Stimulated activated CD8-positive, alpha-beta memory T cell treated with anti-CD3 and anti-CD28 coated beads, Interleukin-15, amount 100 ng/mL, for 48 hours (primary cell): ENCODE results near the gene AP1M2.
A peak's percentile ranks its signal among the peaks of the same experiment; 100 is the strongest.

Experiments used
- DNase-seq, 2 donors: peaks; one replicate each; pipeline ENCODE4 v3.0.0-alpha.2; 2020; ENCODE audit warnings: low read depth in 2 of 2

AP1M2 gene

DNA sequence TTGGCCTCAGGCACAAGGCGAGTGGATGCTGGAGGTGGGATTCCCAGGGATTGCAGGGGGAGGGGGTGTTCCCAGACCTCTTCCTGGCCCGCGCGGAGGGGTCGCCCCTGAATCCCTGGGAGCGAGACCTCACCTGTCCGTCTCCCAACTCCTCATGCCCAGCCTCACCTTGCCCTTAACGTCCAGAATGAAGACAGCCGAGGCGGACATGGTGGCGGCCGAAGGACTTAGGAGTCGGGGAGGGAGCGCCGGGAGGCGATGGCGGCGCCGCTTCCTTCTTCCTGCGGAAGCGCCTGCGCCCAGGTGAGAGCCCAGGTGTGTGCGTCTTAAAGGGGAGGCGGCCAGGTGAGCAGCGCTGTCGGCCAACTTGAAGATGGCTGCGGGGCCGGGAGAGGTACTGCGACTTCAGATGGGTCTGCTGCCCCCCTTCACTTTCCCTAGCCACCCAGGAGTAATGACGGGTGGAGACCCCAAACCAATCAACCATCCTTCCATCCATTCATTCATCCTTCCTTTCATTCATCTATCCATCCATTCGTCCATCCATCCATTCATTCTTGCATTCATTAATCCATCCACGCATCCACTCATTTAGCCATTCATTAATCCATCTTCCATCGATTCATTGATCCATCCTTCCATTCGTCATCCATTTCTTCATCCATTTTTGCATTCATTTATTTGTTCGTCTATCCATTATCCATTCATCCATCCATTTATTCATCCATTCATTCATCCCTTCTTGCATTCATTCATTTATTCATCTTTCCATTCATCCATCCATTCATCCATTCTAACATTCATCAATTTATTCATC, at the start of gene AP1M2:
Gene AP1M2 (minus strand): TSS at position 291 of the 817 bp plus-strand sequence. CDS start 81 bp downstream, at position 210.
- no peak for DNase-seq

DNA sequence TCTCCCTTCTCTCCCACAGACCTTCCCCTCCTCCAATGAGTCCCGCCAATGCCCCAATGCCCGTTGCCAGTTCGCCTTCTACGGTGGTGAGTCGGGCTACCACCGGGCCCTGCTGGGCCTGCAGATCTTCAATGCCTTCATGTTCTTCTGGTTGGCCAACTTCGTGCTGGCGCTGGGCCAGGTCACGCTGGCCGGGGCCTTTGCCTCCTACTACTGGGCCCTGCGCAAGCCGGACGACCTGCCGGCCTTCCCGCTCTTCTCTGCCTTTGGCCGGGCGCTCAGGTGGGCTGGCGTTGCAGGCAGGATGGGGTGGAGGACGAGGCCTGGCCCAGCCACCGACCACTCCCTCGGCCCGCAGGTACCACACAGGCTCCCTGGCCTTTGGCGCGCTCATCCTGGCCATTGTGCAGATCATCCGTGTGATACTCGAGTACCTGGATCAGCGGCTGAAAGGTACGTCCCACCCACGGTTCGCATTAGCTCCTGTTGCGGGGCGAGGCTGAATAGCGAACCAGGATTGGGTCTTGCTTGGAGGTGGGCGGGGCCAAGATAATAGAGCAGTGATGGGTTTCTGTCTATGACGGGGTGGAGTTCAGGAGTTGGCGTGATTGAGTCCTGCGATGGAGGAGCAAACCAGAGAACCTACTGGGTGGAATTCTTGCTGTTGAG, 49.3 kb upstream of the AP1M2 start:
- no peak for DNase-seq

DNA sequence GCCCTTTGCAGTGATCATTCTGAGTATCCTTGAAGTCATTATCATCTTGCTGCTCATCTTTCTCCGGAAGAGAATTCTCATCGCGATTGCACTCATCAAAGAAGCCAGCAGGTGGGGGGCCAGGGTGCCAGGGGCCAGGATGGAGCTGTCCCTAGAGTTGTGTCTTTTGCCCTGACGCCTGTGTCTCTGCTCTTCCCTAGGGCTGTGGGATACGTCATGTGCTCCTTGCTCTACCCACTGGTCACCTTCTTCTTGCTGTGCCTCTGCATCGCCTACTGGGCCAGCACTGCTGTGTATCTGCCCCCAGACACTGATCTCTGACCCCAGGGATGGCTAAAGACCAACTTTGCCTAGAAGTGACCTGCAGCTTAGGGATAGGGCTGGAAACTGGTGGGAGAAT, 47.9 kb upstream of the AP1M2 start:
- no peak for DNase-seq

DNA sequence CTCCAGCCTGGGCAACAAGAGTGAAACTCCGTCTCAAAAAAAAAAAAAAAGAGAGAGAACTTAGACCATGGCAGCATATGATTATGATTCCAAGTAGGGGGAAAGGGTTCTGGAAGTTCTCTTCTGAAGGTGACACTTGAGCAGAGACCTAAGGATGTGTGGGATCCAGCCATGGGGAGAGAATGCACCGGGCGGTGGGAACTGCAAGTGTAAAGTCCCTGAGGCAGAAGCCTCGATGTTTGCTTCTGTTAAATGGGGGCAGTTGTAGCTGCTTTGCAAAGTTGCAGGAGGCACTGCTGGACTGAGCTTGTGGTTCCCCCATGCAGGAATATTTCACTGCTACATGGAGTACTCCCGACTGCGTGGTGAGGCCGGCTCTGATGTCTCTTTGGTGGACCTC, 47.3 kb upstream of the AP1M2 start:
- no peak for DNase-seq

DNA sequence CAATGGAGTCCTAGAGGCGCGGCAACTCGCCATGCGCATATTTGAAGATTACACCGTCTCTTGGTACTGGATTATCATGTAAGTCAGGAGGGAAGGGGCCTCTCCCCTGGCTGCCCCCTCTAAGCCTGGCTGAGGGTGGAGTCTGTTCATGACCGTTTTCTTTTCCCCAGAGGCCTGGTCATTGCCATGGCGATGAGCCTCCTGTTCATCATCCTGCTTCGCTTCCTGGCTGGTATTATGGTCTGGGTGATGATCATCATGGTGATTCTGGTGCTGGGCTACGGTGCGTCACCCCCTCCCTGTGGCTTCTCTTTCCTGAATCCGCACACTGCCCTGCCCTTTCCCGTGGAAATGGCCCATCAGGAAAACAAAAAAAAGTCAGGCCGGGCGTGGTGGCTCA, 44.8 kb upstream of the AP1M2 start:
- DNase-seq: no peak

DNA sequence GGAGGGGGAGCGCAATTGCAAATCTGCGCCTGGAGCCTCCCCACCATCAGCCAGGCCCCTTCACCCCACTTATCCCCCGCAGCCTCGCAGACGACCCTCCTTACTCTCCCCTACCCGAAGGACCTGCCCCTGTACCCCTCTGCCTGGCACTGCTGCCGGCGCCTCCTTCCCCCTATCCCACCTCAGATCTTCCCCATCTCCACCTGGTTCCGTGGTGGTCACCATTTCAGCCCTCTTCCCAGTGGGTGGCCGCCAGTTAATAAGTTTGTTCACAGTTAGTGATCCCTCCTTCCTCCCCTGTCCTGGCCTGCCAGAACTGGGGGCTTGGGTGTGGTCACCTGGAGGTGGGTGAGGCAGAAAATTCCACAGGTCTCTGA, 38.6 kb upstream of the AP1M2 start:
- DNase-seq: no peak

DNA sequence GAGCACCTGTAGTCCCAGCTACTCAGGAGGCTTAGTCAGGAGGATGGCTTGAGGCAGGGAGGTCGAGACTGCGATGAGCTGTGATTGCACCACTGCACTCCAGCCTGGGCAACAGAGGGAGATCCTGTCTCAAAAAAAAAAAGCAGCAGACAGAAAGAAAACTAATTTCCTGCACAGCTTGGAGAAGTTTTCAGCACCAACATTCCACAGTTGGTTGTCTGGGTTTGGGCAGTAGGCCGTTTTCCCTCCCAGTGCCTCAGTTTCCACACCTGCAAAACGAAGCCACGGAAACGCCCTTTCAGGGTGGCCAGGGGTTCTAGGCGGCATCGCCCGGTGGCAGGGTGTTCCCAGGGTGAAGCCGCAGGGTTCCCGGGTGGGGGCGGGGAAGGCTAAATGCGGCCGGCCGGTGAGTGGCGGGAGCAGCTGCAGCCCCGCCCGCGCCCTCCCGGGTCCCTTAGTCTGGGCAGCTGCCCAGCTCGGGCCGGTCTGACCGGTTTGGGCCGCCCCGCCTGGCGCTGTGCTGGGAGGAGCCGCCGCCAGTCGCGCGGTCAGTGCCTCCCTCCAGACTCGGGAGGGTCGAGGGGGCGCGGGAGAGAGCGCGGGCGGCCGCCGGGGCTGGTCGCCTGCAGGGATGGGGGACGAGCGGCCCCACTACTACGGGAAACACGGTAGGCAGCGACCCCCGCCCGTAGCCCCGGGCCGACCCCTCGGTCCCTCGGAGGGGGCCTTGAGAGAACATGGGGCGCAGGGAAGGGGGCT, 38.1 kb upstream of the AP1M2 start, which contains the start of gene SLC44A2:
Gene SLC44A2 (plus strand): TSS at position 551 of the 759 bp plus-strand sequence. CDS start 81 bp downstream, at position 632.
- no peak for DNase-seq

DNA sequence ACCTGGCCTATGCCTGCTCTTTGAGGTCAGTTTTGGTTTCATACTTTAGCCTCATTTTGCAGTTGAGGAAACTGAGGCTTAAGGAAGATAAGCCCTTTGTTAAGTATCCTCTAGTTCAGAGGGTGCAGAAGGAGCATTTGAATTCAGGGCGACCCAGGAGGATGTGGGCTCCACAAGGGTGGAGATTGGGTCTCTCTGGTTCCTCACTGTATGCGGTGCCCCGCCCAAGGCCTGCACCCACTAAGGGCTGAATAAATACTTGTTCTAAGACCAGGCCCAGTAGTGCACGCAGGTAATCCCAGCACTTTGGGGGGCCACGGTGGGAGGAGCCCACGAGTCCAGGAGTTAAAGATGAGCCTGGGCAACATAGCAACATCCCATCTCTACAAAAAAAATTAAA, 37.5 kb upstream of the AP1M2 start:
- DNase-seq: no peak

DNA sequence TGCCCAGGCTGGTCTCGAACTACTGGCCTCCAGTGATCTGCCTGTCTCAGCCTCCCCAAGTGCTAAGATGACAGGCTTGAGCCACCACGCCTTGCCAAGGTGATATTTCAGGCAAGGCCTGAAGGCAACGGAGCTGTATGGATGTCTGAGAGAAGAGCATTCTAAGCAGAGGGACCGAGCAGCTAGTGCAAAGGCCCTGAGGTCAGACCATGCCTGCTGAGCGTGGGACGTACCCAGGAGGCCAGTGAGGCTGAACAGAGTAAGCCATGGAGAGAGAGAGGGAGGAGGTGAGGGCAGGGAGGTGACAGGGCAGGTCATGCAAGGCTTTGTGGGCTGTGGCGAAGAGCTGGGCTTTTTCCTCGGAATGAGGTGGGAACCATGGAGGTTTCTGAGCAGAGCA, 34.9 kb upstream of the AP1M2 start:
- no peak for DNase-seq

DNA sequence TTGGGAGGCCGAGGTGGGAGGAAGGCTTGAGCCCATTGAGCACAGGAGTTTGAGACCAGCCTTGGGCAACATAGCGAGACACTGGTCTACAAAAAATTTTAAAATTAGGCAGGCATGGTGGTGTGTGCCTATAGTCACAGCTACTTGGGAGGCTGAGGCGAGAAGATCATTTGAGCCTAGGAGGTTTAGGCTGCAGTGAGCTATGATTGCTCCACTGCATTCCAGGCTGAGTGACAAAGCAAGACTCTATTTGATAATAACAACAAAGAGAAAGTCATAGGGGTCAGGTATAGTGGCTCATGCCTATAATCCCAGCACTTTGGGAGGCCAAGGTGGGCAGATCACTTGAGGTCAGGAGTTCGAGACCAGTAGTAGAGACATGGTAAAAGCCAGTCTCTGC, 33.7 kb upstream of the AP1M2 start:
- no peak for DNase-seq

DNA sequence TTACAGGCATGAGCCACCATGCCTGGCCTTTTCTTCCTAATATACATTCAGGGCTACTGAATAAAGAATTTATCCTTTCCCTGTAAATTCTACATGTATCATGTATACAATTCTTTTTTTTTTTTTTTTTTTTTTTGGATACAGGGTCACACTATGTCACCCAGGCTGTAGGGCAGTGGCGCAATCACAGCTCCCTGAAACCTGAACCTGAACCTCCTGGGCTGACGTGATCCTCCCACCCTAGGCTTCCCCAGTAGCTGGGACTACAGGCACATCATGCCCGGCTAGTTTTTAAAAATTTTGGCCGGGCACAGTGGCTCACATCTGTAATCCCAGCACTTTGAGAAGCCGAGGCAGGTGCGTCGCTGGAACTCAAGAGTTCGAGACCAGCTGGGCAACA, 31.7 kb upstream of the AP1M2 start:
- no peak for DNase-seq

DNA sequence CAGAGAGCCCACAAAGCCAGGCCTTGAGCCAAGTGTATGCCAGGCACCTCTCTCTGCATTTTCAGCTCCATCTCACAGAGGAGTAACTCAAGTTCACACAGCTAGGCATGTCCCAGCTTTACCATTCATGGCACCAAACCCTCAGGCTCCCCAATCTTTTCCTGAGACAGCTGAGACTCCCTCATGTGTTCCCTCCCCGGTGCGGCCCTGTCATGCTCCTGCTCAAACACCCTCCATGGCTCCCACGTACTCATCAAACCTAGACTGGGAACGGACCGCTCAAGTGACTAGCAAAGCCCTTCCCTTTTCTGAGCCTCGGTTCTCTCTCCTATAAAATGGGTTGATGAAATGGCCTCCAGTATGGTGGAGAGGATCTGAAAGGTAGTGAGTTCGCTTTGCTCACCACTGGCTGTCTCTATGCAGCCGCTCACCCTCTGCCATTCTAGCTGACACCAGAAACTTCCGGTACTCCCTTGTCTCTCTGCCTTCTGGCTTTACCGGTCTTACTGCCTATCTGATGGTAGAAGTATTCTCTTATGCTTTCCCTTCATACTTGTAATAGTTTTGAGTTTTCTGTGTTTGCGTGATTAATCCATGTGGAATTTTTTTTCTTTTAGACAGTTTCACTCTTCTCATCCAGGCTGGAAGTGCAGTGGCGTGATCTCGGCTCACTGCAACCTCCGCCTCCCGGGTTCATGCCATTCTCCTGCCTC, 30.5 kb upstream of the AP1M2 start:
- no peak for DNase-seq

DNA sequence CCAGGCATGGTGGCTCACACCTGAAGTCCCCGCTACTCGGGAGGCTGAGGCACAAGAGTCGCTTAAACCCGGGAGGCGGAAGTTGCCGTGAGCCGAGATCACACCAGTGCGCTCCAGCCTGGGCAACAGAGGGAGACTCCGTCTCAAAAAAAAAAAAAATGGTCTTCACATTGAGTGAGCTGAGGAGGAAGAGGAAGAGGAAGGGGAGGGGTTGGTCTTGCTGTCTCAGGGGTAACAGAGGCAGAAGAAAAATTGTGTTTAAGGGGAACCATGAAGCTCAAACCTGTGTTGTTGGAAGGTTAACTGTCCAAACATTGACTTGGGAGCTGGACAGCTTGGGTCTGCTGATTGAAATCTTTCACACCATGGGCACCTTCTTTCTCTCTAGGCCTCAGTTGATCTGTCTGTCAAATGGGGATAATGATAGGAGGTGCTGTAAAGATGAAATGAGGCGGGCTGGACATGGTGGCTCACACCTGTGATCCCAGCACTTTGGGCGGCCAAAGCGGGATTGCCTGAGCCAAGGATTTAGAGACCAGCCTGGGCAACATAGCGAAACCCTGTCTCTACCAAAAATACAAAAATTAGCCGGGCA, 28.4 kb upstream of the AP1M2 start:
- no peak for DNase-seq

DNA sequence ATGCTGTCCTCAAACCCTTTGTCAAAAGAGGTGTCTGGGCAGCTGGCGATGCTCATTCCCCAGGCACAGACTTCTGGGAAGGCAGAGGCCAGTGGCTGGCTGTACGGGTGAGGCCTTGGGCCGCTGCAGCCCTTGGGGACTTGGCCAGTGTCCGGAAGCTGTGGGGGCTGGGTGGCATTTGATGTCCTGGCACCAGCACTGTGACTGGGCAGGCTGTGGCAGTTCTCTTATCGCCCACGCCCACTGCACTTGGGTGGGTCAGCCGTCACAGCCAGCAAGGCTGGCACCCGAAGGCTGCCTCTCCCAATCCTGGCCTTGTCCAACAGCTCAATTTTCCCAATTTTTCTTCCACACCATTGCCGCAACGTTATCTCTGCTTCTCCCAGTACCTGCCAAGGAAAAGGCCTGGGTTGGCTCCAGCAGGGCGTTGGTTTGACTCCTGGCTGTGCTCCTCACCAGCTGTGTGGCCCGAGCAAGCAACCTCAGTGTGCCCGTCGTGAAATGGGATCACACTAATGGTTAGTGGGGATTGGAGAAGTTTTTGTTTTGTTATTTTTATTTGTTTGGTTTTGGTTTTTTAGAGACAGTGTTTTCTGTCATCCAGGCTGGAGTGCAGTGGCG, 25.5 kb upstream of the AP1M2 start:
- DNase-seq: no peak

DNA sequence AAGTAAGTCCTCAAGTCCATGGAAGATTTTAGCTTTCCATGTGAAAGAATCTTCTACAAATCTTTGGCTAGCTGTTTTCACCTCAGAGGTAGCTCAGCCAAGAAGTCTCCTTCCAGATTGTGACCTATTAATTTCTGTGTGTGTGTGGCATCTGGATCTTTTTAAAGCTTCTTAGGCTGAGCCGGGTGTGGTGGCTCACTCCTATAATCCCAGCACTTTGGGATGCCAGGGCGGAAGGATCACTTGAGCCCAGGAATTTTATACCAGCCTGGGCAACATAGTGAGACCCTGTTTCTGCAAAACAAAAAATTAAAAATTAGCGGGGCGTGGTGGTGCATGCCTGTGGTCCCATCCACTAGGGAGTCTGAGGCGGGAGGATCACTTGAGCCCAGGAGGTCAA, 24.8 kb upstream of the AP1M2 start:
- DNase-seq: no peak

DNA sequence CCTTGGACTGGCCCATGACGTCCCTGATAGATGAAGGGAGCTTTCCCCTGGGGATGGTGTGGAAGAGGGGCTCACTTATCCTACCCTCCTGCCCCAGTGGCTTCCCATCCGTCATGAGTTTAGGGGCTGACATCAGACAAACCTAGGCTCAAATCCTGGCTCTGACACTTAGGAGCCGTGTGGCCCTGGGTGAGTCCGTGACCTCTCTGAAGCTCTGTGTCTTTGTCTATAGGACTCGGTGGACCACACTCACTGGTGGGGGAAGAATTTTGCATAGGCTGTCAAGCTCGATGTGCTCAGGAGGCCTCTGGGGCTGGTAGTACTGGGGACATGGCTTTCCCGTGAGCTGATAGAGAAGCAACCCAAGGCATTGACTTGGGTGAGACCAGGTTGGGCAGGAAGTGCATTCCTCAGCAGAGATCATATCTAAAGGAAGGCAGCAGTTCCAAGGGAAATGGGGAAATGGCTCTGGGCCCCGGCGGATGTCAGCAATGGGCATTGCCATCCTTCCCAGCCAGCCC, 17.4 kb upstream of the AP1M2 start:
- no peak for DNase-seq

DNA sequence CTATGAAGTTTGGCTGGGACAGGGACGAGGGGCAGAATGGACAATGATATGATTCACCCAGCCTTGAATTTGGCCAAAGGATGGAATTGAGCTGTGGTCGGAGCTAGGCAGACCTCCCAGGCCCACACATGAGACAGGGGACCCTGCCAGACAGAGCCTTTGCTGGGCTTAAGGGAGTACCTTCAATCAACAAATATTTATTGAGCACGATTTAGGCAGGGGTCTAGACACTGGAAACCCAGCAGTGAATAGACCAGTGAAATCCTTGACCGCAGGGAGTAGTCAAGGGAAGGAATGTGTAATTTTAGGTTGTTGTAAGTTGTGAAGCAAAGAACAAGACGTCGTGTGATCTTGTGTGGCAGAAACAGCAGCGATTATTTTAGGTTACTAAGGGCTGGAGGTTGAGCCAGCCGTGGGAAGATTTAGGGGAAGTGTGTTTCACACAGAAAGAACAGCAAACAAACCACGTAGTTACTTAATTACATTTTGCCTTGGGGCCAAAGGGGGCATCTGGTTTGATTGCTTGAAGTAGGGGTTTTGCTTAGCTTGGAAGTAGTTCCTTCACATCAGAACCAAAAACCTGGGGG, 16.9 kb upstream of the AP1M2 start:
- peak in 1 of 2 donors; percentile 7 for DNase-seq

DNA sequence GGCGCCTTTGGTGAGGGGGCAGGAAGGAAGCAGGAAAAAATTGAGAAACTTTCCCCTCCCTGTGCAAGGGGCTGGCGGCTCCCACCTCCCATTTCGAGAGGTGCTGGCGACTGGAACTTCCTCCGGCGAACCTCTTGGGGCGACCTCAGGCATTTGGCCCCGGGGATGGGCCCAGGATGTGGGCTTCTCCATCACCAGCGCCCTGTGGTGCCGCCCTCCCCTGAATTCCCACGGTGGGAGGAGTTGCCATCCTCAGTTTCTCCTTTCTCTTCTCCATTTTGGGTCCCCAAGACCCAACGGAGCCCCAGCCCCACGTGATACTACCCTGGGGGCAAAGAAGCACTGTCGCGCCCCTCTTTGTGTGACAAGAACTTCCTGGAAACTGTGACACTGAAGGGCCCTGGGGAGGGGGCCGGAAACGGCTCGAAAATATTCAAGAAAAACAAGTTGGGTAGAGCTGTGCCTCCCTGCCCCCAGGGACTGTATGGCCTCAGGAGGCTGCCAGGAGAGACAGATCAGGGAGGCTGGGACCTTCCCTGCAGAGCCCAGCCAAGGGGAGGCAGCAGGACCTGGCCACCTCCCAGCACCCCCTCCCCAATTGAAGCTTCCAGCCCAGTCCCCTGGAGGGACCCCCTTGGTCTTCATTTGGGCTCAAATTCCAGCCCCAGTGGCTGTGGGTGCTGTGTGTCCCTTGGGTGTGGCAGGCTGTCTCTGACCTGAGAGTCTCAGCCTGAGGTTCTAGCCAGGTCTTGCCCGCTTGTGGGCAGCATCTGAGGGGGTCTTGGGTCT, 16.2 kb upstream of the AP1M2 start:
- peak; percentile 59 to 64 for DNase-seq

DNA sequence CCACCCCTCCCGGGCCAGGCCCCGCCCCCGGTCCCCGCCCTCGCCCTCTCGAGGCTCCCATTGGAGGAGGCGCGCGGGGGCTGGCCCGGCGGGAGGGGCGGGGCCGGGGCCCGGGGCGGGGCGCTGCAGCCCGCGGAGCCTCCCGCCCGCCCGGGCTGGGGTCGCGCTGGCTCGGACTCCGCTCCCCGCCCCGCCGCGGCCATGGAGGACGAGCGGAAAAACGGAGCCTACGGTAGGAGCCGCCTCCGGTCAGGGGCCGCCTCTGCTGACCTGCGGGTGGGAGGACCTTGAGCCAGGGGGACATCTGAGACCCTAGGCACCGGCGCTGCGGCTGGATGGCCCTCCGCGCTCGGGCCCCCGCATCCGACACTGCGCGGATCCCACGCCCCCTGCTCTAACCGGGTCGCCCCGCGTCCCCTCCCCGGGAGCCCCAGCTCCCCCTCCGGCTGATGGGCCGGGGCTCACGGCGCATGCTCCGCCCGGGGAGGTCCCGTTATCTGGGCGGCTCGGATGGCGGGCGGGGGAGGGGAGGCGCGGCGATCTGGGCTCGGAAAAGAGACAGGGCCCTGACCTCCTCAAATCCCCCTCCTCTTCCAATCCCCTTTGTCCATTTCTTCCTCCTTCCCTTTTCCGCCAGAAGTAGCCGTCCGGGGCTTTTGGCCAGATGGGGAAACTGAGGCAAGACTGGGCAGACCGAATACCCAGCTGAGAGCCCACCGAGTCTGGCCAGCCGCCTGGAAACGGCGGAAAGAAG, 15.4 kb upstream of the AP1M2 start:
- DNase-seq: peak; percentile 83 to 84
